HepG2 (cell line): ENCODE data around the gene GRM2. TPM values are rescaled to one million over a fixed set of nuclear protein-coding genes. Genes with fewer than 3 reads are reported as not detected.

Experiments used
- ATAC-seq: fragments of 200-7000 bp; cut with Tn5 transposase; 3 replicates; pipeline ENCODE4 v1.9.1; 2020; ENCODE audit warnings: mild to moderate bottlenecking, moderate library complexity
- BruUV-seq: library from RNA; stranded (reverse); fragments of 400-500 nt; replicated peaks from 2 replicates; lab custom pipeline; 2021; lab: Mats Ljungman, UMichigan
- CTCF ChIA-PET: fragments of 300-600 bp; formaldehyde crosslinking; extraction: SDS; loops from one replicate; lab custom pipeline; 2021; ENCODE audit warnings: low total read pairs, inconsistent platforms, low intra/inter-chr PET ratio; lab: Yijun Ruan, JAX
- POLR2A ChIA-PET: fragments of 350-600 bp; sonication (Branson Sonifier 250); formaldehyde crosslinking; loops from one replicate; lab custom pipeline; 2020; ENCODE audit warnings: antibody characterized with exemption, inconsistent platforms; lab: Yijun Ruan, JAX
- DNase-seq: peaks from one replicate; pipeline ENCODE4 v3.0.0-alpha.2; 2015; ENCODE audit warnings: low spot score
- FAIRE-seq: peaks from 3 replicates; lab custom pipeline; 2011; peaks lifted over from hg19 to GRCh38; lab: Jason Lieb, UNC
- H2AFZ ChIP-seq: one replicate; pipeline ENCODE4 v1.6.1; 2011; ENCODE audit warnings: low read length, inconsistent platforms
- H3K27ac ChIP-seq: fragments of 300-600 bp; 3 replicates; pipeline ENCODE4 v1.8.0; 2011; ENCODE audit warnings: mixed run types, mild to moderate bottlenecking, mixed read lengths, low read length, inconsistent platforms; ENCODE audit not compliant: insufficient read depth; ENCODE audit errors: extremely low read length
- H3K27me3 ChIP-seq, 2 experiments: fragments of 200-600 bp in 1 of 2; 2 replicates in 1 of 2; 3 replicates in 1 of 2; pipeline versions ENCODE4 v1.6.0 to v1.8.0; 2011; ENCODE audit warnings: low read length in 2 of 2, mild to moderate bottlenecking in 2 of 2, moderate library complexity in 2 of 2, inconsistent platforms in 1 of 2; ENCODE audit not compliant: insufficient read depth in 2 of 2, control insufficient read depth in 1 of 2
- H3K36me3 ChIP-seq, 2 experiments: fragments of 200-600 bp in 1 of 2; replicated peaks in 1 of 2; 2 replicates in 1 of 2; 3 replicates in 1 of 2; pipeline versions ENCODE4 v1.5.1 to v1.8.0; 2011; ENCODE audit warnings: low read length in 2 of 2, inconsistent platforms in 1 of 2; ENCODE audit not compliant: insufficient read depth in 2 of 2, control insufficient read depth in 1 of 2
- H3K4me1 ChIP-seq: 2 replicates; pipeline ENCODE4 v1.5.1; 2012; ENCODE audit warnings: low read length, inconsistent platforms; ENCODE audit not compliant: insufficient read depth
- H3K4me2 ChIP-seq: 2 replicates; pipeline ENCODE4 v1.6.0; 2011; ENCODE audit warnings: low read depth, low read length, inconsistent platforms
- H3K4me3 ChIP-seq, 3 experiments: fragments of 200-600 bp in 1 of 3; sonication (generic), shearing (Covaris generic) in 1 of 3; replicated peaks in 1 of 3; 2 replicates each; pipeline ENCODE4 v1.5.1; 2011 to 2016; ENCODE audit warnings: low read length in 3 of 3, inconsistent platforms in 2 of 3, low read depth in 2 of 3, mild to moderate bottlenecking in 2 of 3, control low read depth in 1 of 3, mixed read lengths in 1 of 3; ENCODE audit not compliant: insufficient read depth in 1 of 3
- H3K79me2 ChIP-seq: one replicate; pipeline ENCODE4 v1.6.1; 2011; ENCODE audit warnings: low read length, inconsistent platforms; ENCODE audit not compliant: insufficient read depth
- H3K9ac ChIP-seq: 2 replicates; pipeline ENCODE4 v1.6.0; 2011; ENCODE audit warnings: mild to moderate bottlenecking, low read depth, low read length, inconsistent platforms; ENCODE audit not compliant: insufficient read depth
- H3K9me3 ChIP-seq: 2 replicates; pipeline ENCODE4 v1.5.1; 2012; ENCODE audit warnings: mild to moderate bottlenecking, low read length
- H4K20me1 ChIP-seq: 2 replicates; pipeline ENCODE4 v1.6.0; 2011; ENCODE audit warnings: inconsistent platforms, mild to moderate bottlenecking, low read length, moderate library complexity; ENCODE audit not compliant: insufficient read depth
- ARNT ChIP-seq: fragments of 450-650 bp; IDR thresholded peaks from 2 replicates; pipeline ENCODE4 v1.6.1; 2017
- KDM2A ChIP-seq: sonication (generic); formaldehyde crosslinking; IDR thresholded peaks from 2 replicates; pipeline ENCODE4 v1.4.0; 2020; ENCODE audit warnings: low read depth, missing genetic modification reagents, borderline replicate concordance
- MAX ChIP-seq: IDR thresholded peaks from 2 replicates; pipeline ENCODE4 v1.6.1; 2012; ENCODE audit warnings: inconsistent platforms
- SPEN ChIP-seq: sonication (generic); formaldehyde crosslinking; IDR thresholded peaks from 2 replicates; pipeline ENCODE4 v1.5.1; 2020; ENCODE audit warnings: low read depth, mild to moderate bottlenecking, missing genetic modification reagents
- YY1 ChIP-seq: IDR thresholded peaks from 2 replicates; pipeline ENCODE4 v1.6.1; 2011; ENCODE audit warnings: low read length, low read depth, moderate library complexity, mild to moderate bottlenecking; ENCODE audit not compliant: insufficient read depth, insufficient replicate concordance
- ZNF296 ChIP-seq: sonication (generic); formaldehyde crosslinking; conservative IDR thresholded peaks from 2 replicates; pipeline ENCODE4 v1.5.0; 2020; ENCODE audit warnings: mild to moderate bottlenecking, missing genetic modification reagents
- ZNF383 ChIP-seq: sonication (generic); formaldehyde crosslinking; IDR thresholded peaks from 2 replicates; pipeline ENCODE4 v1.4.0; 2020; ENCODE audit warnings: missing genetic modification reagents, mild to moderate bottlenecking, borderline replicate concordance
- ZNF44 ChIP-seq: sonication (generic); formaldehyde crosslinking; IDR thresholded peaks from 2 replicates; pipeline ENCODE4 v1.5.1; 2020; ENCODE audit warnings: mild to moderate bottlenecking, missing genetic modification reagents
- WGBS: methylation state at CpG from one replicate; pipeline ENCODE4 v1.1.6; 2017; ENCODE audit warnings: low lambda C conversion rate; 5-methylcytosine and 5-hydroxymethylcytosine counted together
- in situ Hi-C: cut with HindIII; loops from 2 replicates; pipeline ENCODE4 v1.10.0; 2017; ENCODE audit warnings: low pct_unique_long_range_greater_than_20kb; ENCODE audit not compliant: extremely low pct_ligation_motif_present
- intact Hi-C: fragments of 100-400 bp; cut with micrococcal nuclease; formaldehyde crosslinking; loops from one replicate; pipeline ENCODE4 v1.10.0; 2022; ENCODE audit not compliant: unreplicated experiment
- polyA plus RNA-seq, 8 experiments: library from polyadenylated mRNA; depleted of rRNA in 3 of 8; stranded (reverse) in 7 of 8; unstranded in 1 of 8; fragments of >200 nt; fragmentation: Illumina TruSeq in 4 of 8; extraction: Trizol in 4 of 8; gene quantifications; 2 replicates each; pipeline versions ENCODE4 v1.2.1 to v1.2.3, GENCODE V29; 2011 to 2016; ENCODE audit warnings: low read depth in 4 of 8, missing spikeins in 1 of 8, mixed read lengths in 1 of 8; ENCODE audit not compliant: insufficient read depth in 1 of 8
- total RNA-seq, 5 experiments: library from RNA; depleted of rRNA; stranded (reverse); fragments of >200 nt; fragmentation: Illumina TruSeq; extraction: Trizol; gene quantifications; 2 replicates each; pipeline ENCODE4 v1.2.3, GENCODE V29; 2016; ENCODE audit warnings: low read depth in 1 of 5
- TF ChIP-seq, protein P1 (sequence below): sonication (generic); formaldehyde crosslinking; conservative IDR thresholded peaks from 2 replicates; pipeline ENCODE4 v1.8.0; 2022; ENCODE audit warnings: missing genetic modification reagents

GRM2 gene
- total and polyA plus RNA-seq, 2 of the 13 experiments (the other 11 are each of a cell fraction or from before 2014, with no cell fraction given) = 0.04 to 0.07 TPM

DNA sequence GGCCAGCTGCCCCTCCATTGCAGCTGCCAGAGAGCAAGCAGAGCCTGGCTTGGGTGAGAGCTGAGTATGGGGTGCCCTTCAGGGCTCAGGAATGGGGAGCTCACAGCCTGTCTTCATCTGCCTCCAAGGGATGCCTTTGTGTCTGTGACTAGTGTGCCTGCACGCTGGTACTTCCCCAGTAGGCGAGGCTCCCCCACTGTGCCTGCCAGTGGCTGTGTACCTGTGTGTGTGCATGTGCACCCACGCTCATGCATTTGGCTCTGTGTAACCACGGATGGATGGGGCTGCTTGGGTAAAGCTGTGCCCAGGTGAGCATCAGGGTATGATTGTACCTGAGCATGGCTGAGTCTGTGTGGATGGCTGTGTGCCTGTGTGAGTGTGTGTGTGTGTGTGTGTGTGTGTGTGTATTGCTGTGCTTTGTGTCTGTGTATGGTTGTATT, 2.3 kb upstream of the GRM2 start:
- BruUV-seq = no TSS peak
- TF ChIP-seq SPEN = no peak
- TF ChIP-seq KDM2A (CRISPR knock-in tag) = no peak
- TF ChIP-seq ZNF44 (CRISPR knock-in tag) = no peak
- TF ChIP-seq ARNT = no peak
- TF ChIP-seq ZNF383 (CRISPR knock-in tag) = no peak
- no peak for TF ChIP-seq ZNF296 (CRISPR knock-in tag)
- TF ChIP-seq MAX = no peak
- TF ChIP-seq, protein P1, sequence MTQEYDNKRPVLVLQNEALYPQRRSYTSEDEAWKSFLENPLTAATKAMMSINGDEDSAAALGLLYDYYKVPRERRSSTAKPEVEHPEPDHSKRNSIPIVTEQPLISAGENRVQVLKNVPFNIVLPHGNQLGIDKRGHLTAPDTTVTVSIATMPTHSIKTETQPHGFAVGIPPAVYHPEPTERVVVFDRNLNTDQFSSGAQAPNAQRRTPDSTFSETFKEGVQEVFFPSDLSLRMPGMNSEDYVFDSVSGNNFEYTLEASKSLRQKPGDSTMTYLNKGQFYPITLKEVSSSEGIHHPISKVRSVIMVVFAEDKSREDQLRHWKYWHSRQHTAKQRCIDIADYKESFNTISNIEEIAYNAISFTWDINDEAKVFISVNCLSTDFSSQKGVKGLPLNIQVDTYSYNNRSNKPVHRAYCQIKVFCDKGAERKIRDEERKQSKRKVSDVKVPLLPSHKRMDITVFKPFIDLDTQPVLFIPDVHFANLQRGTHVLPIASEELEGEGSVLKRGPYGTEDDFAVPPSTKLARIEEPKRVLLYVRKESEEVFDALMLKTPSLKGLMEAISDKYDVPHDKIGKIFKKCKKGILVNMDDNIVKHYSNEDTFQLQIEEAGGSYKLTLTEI (CRISPR knock-in tag) = no peak
- no peak for TF ChIP-seq YY1
- Histone ChIP-seq H3K9ac (no peak overlapping the region), H3K4me2 (no peak overlapping the region), H3K79me2 (no peaks in the 10 kb centered on the region), H3K27me3 (peaks cover 0 to 13% of the 10 kb centered on the region in 2 experiments; a peak in 3 of 5 replicates), H3K36me3 (peaks cover 10 to 15% of the 10 kb centered on the region in 2 experiments), H2AFZ (no peak overlapping the region), H4K20me1 (peaks cover 11% of the 10 kb centered on the region; the same call in 1 of the 2 replicates), H3K27ac (no peak overlapping the region), H3K4me1 (peaks cover 7% of the 10 kb centered on the region; the same call in 1 of the 2 replicates), H3K9me3 (no peaks in the 10 kb centered on the region), H3K4me3 (no peak overlapping the region)
- FAIRE-seq (no peak), ATAC-seq (no peak), DNase-seq (no peak)
- CTCF ChIA-PET = no interaction called here
- intact Hi-C loops = no loop called here
- 100% methylated on average over 4 of the region's 4 CpGs for WGBS
- POLR2A ChIA-PET = no interaction called here
- in situ Hi-C loops = no loop called here
